Hematopoietic multipotent progenitor cell treated with erythropoietin and hydrocortisone succinate and interleukin-3 and kit ligand, for 17 days (in vitro differentiated cells): ENCODE data around the gene ATP5F1D.
"Not testable (repeated sequence)": the region's sequence is repeated elsewhere in the genome, so short reads cannot be mapped to it uniquely, and the experiment has no call there.

Experiments
- DNase-seq: peaks from one replicate; pipeline ENCODE4 v3.0.0-alpha.2; 2015; ENCODE audit warnings: low spot score

Gene ATP5F1D

DNA sequence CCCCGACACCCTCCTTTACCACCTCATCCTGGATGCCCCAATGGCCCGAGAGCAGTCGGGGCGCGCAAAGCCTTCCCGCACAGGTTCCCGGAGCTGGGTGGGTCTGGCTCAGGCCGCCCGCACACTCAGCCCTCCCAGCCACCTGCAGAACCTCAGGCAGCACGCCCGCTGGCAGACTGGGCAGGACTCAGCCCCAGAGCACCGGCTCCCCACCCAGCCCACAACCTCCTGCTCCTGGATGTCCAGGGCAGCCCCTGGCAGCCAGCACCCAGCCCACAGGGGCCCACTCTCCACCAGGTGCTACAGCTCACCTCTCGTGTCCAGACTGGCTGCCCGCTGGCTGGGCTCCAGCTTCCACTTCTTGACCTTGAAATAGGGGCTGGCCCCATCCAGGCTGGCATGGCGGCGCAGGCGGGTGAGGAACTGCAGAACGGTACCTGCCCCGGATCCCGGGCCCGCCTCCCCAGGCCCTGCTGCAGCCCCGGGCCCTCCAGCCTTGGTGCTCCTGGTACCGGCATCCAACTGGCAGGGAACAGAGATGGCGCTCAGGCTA, 8.4 kb upstream of the ATP5F1D start:
- DNase-seq: no peak

DNA sequence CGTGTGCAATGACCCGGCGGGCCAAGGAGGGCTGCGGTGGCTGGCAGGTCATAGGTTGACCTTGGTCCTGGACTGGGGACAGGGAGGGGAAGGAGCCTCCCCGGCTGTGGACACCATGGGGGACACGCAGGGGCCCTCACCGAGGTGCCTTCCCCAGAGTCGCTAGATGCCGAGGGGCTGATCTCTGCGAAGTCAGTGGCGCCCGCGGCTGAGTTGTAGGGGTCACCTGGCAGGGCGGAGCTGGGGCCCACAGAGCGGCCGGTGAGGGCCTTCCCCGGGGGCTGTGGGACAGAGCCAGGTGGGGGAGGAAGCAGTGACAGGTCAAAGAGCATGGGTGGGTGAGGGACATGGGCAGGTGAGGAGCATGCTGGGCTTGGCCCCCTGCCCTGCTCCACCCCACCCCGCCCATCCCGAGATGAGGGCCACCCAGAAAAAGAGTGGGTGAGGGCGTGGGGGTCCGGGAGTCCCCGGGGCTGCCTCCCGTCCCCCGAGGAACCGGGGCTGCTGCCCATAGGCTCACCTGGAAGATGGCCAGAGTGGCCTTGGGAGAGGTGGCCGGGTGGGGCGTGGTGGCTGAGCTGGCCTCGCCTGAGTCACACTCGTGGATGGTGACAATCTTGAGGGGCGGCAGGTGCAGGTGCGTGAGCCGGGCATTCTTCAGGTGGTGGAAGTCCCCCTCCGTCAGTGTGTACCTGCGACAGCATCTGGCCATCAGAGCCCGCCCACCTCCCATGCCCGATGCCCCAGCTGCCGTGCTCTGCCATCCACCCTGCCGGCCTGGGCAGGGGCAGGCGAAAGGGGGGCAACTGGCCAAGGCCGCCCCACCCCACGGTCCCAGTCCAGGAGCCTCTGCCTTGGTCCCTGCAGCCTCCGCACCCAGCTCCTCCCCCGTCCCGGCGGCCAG, 7.2 kb upstream of the ATP5F1D start:
- no peak for DNase-seq

DNA sequence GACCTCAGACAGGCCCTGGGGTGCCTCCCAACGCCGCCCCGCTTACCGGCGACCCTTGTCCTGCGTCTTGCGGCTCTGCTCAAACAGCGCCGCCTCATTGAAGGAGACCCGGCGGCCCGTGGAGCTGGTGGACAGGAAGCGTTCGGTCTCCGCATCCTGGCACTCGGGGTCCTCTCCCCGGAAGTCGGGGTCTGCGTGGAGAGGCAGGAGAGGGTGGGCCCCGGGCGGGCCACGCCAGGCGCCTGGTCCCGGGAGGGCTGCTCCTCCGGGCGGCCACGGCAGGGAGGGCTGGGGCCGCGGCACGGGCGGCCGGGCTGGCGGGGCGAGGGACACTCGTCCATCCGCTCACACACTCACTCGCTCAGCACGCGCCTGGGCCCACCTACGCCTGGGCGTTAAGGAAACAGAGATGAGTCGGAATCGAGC, 6.6 kb upstream of the ATP5F1D start:
- DNase-seq: no peak

DNA sequence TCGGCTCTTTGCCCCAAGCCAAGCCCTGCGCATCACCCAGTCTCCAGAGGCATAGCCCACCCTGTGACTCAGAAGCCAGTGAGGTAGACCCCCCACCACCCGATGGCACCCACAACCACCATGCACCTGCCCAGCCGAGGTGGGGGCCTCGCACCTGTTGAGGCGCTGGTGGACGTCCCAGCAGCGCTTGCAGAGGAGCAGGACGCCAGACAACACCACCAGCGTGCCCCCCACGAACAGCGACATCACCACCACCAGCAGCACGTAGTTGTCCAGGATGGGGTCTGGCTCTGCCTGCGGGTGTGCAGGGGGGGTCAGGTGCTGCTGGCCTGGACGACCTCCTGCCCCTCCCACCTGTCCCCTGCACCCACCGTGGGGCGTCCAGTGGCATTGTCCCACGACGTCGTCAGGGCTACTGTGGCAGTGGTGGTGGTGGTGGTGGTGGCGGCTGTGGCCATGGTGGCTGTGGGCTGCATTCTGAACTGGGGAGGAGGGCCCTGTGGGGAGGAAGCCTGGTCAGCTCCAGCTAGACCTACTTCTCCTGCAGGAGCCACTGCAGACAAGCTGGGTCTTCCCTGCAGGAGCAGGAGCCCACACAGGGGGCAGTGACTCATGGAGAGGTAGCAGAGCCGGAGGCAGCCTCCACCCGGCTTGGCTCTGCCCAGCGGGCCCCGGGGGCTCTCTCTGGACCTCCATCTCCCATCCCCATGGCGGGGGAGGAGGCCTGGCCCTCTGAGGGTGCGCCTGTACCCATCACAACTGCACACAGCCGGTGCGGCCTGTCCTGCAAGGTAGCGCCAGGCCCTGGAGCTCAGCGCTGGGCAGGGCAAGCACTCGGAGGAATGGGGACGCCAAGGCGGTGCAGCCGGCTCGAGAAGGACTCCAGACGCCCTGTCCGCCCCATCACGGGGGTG, 5.7 kb upstream of the ATP5F1D start:
- DNase-seq: no peak

DNA sequence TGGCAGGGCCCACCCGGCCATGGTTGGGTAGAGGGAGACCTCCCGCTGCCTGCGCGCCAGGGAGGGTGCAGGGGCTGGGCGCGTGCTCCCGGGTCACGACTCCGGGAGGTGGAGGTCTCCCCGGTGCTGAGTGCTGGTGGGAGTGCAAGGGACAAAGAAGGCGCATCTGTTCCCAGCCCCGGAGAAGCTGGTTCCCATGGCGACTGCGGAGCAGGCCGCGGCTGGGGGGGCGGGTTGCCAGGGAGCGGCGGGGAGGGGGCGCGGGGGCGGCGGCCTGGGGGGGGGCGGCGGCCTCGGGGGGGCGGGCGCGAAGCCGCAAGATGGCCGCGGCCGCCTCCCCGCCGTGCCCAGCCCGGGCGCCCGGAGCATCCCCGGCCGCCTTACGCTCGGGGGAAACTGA, 5.0 kb upstream of the ATP5F1D start:
- DNase-seq: no peak

DNA sequence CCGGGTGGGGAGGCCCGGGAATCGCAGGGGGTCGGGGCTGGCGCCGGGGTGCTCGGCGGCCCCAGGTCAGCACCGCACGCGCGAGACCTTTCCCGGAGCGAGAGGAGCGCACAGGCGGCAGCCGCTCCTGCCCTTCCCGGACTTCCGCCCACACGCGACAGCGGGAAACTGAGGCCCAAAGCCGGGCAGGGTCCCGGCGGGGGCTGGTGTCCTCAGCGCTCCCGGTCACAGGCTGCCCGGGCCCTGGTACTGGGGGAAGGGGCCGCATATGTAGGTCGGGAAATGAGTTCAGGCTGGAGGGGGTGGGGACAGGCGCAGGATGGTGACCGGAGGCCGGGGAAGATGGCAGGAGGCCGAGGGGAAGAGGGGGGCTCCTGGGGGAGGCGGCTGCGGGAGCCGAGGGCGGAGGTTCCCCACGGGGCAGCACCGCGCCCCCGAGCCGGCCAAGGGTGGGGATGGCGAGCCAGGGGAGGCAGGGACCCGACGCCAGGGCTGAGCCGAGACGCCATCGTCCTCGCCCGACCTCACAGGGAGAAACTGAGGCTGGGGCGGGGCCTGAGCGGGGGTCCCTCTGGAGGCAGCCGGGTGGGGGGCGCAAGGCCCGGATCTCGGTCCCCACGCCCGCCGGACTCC, 4.4 kb upstream of the ATP5F1D start:
- no peak for DNase-seq

DNA sequence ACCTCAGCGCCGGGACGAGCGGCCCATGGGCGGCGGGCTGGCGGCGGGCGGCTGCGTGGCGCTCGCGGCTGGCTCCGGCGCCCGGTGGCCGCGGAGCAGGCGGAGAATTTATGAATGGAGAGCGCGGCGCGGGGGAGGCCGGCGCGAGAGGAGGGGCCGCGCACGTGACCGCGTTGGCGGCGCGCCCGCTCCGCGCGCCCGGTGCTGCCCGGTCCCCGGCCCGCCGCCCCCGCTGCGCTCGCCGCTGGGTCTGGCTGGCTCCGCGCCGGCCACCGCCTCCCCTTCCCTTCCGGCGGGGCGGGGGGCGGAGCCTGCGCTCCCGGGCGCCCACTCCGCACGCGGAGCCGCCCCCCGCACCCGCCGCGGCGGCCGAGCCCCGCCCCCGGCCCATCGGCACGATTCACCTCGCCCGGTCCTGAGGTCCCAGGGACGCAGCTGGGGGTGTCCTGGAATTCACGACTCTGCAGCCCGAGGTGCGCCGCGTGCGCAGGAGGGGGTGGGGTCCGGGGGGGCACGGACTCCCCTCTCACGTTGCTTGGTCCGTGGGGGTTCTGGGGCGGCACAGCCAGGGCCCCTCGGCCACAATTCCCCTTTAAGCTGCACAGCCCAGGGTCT, 3.7 kb upstream of the ATP5F1D start, which contains the start of gene CBARP:
CBARP (minus strand) TSS at position 252 of the 615 bp plus-strand sequence. CDS start 1,905 bp downstream, outside the sequence.
- DNase-seq: no peak

DNA sequence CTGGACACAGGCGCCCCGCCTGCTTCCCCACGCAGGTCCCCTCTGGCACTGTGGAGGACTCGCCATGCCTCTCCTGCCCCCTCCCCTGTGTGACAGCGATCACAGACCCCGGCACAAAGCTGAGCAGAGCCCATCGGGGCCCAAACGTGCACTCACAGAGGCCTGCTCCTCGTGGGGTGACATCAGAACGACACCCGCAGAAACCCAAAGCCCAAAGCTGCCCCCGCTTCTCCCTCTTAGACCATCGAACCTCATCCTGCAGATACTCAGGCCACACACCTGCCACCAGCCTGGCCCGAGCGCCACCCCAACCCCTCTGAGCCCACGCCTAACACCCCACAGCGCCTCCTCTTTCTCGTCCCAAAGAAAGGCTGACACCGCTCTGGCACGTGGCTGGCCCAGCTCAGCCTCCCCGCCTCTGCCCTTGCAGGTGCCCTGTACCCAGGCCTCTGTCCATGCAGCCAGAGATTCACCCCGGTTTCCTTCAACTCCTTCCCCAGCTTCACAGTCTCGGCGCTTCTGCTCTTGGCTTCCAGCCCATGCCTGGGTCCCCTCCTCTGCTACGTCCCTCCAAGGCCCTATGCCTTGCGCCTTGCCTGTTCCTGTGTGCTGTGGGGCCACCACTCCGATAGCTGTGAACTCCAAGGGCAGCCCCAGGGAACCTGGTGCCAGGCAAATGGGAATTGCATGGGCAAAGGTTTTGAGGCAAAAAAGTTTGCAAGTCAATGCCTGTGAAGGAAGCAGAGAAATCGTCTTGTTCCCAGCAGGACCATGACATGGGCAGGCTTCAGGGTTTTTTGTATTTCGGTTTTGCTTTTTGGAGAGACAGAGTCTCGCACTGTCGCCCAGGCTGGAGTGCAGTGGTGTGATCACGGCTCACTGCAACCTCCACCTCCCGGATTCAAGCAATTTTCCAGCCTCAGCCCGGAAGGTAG, 2.9 kb upstream of the ATP5F1D start:
- no peak for DNase-seq

DNA sequence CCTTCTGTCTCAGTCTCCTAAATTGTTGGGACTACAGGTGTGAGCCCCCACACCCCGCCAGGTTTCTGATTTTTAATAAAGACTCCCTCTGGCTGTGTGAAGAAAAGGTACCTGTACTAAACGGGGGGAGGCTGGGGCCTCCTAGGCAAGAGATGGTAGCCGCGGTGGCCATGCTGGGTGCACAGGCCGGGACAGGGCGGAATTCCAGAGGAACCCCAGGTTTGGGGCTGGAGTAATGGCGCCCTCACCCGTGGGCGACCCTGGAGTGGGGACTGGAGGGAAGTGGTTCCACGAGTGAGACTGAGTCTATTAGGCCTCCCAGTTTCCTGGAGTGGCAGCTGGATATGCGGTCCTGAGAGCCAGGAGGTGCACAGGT, 2.1 kb upstream of the ATP5F1D start:
- DNase-seq: no peak

DNA sequence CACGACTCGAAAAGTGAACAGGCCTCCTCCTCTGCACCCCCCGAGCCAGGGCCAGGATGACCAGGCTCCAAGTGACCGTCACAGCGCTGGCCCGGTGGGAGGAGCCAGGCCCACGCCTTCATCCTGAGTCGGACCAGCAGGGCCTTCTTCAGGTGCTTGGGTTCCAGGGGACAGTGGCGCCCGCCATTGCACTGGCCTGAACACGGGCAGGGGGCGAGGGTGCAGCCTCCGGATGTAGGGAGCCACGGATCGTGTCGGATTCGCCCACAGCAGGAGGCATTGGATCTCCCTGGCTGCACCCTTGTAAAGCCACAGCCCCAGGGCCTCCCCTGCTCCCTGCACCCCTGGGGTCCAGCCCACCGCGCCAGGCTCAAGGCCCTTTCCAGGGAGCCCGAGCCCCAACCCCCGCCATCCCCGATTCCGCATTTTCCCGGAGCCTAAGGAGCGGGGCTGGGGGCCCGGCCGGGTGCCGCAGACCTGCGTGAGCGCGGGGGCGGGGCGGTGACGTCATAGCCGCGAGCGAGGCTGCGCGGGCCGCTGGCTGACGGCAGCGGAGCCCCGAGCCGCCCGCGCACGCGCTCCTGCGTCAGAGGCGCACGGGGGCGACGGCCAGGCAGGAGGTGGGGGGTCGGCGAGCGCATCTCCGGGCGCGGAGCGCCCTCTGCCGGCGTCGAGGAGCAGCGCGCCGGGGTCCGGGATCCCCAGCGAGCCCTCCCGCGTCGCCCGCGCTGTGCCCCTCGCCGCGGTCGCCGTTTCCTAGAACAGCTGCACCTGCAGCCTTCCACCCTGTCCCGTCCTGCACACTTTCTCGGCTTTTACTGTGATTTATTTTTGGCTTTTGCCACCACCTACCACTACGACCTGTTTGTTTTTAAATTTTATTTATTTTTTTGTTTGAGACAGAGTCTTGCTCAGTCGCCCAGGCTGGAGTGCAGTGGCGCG, 1.5 kb upstream of the ATP5F1D start:
- DNase-seq: peak; percentile 80

DNA sequence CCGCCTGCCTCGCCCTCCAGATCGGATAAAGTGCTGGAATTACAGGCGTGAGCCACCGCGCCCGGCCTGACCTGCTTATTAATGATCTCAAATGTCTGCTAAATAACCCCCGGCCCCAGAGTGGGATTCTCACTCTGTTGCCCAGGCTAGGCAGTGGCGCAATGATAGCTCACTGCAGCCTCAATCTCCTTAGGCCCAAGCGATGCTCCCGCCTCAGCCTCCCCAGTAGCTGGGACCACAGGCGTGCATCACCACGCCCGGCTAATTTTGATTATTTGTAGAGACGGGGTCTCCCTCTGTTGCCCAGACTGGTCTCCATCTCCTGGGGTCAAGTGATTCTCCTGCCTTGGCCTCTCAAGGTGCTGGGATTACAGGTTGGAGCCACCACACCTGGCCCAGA, 626 bp upstream of the ATP5F1D start:
- DNase-seq: no peak

DNA sequence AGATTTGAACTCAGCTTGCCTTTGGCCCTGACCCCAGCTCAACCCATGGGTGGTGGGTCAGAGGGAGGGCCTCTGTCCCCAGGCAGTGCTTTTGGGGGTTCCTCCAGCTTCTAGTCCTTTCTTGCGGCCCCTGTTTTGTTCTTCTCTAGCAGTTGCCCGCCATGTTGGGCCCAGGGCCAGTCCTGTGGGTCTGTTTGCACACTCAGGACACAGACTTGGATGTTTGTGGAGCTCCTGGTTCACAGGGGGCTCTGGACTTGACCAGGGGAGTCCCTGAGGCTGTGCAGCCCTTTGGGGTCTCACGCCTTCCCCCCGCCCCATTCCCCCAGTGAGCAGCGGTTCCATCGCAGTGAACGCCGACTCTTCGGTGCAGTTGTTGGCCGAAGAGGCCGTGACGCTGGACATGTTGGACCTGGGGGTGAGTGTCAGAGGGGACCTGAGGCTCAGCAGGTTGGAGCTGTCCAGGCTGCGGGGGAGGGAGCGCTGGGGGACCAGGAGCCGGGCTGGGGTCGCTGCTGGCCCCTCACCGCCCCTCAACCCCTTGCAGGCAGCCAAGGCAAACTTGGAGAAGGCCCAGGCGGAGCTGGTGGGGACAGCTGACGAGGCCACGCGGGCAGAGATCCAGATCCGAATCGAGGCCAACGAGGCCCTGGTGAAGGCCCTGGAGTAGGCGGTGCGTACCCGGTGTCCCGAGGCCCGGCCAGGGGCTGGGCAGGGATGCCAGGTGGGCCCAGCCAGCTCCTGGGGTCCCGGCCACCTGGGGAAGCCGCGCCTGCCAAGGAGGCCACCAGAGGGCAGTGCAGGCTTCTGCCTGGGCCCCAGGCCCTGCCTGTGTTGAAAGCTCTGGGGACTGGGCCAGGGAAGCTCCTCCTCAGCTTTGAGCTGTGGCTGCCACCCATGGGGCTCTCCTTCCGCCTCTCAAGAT, 2.5 kb downstream of the ATP5F1D start:
- DNase-seq: peak; percentile 90

DNA sequence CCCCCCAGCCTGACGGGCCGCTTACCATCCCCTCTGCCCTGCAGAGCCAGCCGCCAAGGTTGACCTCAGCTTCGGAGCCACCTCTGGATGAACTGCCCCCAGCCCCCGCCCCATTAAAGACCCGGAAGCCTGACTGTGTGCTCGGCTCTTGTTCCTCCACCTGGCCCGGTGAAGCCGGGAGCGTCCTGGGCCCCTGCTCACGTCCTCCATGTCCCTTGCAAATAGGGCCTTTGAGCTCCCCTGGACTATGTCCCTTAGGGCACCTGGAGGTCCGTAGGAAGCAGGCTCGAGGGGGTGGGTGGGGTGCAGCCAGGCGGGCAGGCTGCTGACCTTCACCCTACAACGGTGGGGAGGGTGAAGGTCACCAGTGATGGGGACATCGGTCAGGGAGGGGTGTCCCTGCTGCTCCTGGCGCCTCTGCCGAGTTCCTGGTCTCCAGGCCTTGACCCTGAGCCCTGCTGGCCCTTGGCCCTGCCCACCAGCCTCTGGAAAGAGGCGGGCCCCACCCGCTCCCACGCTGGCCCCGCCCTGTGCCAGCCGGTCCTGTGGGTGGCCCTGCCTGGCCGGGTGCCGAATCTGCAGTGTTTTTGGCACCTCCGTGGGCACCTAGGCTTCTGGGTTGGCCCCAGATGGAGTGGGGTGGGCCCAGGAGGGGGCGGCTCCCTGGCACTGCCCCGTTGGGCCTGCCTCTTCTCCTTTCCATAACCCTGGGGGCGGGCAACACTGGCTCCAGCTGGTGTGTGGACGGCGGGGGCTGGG, 3.3 kb downstream of the ATP5F1D start:
- DNase-seq: peak; percentile 93

DNA sequence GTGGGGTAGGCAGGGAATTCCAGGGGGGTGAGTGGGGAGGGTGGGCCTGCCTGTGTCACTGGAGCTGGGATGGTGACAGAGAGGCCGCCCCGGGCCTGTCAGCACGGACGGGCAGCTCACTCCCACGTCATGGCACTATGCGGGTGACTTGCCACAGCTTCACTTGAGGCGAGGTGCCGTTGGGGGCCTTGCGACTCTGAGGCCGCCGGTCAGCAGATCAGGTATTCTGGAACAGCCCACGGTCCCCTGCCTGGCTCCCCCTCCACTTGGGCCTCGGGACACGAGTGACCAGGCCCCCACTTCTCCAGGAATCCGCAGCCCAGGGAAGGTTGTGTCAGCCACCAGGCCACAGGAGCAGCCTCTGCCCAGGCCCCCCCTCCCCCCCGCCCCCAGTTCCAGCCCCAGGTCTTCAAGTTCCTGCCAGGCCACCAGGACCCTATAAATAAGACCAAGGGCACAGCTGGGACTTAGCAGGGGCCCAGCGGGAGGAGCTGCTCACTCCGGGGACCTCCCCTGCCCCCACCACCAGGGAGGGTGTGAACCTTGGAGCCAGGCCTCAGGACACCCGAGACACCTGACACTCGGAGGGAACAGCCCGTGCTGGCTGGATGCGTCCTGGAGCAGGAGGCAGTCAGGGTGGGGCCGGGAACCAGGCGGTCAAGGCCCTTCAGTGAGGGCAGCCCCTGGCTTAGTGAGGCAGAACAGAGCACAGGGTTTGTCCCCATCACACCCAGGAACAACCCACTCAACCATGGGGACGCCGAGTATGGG, 4.1 kb downstream of the ATP5F1D start:
- no peak for DNase-seq

DNA sequence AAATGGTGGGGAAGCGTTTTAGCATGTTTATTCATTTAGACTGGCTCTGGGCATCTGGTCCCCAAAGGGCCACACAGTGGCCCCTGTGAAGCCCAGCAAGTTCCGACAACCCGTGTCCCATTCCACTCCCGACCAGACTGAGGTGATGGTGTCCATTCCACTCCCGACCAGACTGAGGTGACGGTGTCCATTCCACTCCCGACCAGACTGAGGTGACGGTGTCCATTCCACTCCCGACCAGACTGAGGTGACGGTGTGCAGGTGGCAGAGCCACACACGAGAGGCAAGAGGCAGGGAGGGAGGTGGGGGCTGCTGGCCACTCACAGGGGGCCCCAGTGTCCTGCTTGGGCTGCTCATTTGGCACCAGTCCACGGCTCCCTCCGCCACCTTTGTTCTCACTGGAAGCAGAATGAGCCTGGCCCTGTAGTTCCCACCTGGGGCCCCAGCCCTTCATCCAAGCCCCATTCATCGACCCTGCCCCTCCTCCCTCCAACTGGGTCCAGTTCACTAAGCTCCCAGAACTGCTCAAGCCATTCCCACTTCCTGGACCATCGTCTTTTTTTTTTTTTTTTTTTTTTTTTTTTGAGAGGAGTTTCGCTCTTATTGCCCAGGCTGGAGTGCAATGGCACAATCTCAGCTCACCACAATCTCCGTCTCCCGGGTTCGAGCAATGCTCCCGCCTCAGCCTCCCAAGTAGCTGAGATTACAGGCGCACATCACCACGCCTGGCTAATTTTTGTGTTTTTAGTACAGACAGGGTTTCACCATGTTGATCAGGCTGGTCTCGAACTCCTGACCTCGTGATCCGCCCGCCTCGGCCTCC, 4.9 kb downstream of the ATP5F1D start:
- not testable (repeated sequence) for DNase-seq

DNA sequence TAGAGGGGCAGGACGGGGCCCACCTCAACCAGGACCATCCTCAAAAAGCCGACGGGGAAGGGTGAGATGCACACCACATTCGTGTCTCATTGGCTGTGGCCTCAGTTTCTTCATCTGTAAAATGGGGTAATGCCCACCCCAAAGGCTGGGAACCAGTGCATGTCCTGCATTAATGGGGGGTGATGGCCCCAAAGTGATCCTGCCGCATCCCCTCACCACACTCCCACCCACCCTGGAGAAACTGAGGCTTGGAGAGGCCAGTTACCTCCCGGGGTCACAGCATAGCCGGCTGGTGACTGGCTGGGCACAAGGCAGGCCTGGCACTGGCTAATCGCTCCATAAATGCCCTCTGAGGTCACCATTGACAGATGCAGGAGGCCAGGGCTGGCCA, 6.2 kb downstream of the ATP5F1D start:
- no peak for DNase-seq
